Fibroblast of upper back skin (primary cell): ENCODE measurements around the gene PLCG2.
A peak's percentile ranks its signal among the peaks of the same experiment; 100 is the strongest.
"Not testable (repeated sequence)": the region's sequence is repeated elsewhere in the genome, so short reads cannot be mapped to it uniquely, and the experiment has no call there.

ENCODE experiments used
- DNase-seq: peaks from one replicate; pipeline ENCODE4 v3.0.0-alpha.2; 2013

PLCG2 gene

DNA sequence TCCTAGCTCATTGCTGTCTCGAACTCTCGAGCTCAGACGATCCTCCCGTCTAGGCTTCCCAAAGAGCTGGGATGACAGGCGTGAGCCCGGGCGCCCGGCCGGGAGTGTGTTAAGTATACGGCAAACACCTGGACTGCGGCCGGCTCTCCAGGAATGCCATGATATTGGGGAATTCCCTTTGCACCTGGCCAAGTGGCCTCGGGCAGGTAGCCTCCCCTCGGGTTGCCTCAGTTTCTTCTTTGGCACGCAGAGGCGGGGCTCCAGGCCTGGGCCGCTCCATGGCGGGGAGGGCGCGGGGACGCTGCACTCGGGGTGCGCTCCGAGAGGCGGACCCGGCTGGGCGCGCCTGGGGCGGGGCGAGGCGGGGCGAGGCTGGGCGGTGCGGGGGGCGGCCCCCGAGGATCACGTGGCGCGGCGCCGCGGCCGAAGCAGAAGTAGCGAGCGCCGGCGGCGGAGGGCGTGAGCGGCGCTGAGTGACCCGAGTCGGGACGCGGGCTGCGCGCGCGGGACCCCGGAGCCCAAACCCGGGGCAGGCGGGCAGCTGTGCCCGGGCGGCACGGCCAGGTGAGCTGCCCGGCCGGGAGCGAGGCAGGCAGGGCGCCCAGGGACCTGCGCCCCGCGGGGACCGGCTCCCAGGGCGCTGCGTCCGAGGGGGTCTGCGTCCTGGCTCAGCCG lies at the start of gene PLCG2:
Gene PLCG2, plus strand, starts transcription at position 431 of the 675 bp plus-strand sequence. CDS start 6,699 bp downstream, outside the sequence.
- DNase-seq, result peak; percentile 16

DNA sequence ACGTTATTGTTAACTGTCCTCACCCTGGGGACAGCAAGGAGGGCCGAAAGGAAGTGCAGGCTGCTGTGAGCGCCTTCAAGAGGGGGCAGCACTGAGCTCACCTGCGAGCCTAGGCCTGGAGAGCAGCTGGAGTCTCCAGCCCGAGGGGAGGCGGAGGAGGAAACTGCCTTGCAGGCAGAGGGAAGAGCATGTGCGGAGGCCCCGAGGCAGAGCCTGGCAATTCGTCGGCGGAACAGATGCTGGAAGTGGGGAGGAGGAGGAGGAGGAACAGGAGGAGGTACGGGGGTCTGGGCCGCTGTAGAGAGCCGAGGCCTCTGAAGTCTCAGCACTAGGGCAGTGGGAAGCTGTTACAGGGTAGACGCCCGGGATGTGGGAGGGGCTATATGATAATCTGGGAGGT lies 49.6 kb upstream of the PLCG2 start:
- DNase-seq, result no peak

DNA sequence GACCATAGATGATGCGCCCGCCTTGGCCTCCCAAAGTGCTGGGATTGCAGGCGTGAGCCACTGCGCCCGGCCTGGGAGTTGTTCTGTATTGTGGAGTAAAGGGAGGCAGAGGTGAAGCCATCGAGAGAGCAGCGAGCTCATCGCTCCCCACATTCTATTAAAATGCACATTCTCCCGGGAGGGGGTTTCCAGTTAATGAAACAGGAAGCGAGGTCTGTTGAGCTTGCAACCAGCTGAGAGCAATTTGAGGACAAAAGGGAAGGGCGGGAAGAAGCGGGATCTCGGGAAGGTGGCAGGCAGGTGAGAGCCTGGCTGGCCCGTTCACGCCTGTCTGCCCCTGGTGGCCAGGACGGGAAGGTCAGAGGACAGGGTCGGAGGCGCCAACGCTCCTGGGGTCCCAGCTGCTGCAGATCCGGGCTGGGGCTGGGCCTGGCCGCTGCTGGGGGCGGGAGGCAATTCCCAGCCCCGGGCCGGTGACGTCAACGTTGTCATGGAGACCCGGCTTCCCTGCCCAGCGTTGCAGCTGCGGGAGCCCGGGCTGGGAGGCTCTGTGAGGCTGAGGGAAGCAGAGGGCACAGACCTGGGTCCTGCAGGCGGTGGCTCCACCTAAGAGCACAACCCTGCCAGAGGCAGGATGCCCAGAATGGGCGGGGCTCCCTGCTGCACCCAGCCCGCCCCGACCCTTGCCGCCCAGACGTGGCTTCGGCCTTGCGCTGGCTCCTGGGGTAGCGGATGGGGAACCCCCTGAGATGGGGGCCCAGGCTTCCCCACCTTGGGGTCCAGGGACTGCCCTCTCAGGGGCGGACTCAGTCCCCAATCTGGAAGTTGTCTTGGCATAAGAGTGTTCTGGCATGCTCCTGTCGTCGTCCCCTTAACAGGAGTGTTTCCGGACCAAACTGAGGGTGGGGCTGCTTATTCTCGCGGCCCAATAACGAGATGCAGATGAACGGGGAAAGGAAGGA lies 48.7 kb upstream of the PLCG2 start:
- DNase-seq, result peak; percentile 79

DNA sequence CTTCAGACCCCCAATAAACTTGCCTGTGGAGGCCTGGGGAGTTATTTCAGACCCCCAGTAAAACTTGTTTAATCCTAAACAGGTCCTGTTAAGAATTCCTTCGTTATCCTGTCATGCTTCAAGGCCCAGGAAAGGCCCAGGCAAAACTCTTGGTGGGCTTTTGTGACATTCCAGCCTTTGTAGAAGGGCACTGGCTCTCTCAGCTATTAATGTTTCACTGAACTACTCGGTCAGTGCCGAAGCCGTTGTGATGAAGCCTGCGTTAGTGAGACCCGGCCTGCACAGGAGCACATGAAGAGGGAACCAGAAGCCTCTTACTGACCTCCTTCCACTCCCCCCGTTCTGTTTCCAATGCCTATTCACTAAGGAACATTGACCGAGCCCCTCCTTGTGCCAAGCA lies 47.4 kb upstream of the PLCG2 start:
- DNase-seq, result no peak

DNA sequence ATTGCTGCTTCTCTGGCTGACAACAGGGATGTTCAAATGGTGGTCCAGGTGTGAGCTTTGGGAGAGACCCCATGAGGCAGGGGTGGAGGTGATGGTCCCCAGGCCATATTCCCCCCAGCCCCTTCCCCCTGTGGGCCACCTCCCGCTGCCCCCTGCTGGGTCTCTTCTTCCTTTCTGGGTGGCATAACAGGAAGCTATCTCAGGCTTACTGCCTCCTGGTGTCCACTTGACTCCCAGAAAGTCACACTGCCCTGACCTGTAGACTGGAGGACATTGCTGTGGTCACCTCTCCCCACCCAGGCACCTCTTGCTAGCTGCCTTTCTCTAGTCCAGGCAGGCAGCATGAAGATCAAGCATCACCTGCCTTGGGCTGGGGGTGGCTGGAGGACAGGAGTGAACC lies 46.4 kb upstream of the PLCG2 start:
- DNase-seq, result no peak

DNA sequence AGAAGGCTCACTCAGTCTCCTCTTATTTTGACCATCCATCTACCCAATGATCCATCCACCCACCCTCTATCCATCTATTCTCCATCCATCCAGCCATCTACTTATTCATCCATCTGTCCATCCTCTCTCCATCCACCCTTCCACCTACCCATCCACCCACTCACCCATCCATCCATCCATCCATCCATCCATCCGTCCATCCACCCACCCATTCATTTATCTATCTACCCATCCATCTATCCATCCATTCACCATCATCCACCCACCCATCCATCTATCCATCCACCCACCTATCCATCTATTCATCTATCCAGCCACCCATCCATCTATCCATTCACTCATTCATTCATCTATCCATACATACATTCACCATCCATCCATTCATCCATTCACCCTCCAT lies 45.8 kb upstream of the PLCG2 start:
- DNase-seq, result no peak

DNA sequence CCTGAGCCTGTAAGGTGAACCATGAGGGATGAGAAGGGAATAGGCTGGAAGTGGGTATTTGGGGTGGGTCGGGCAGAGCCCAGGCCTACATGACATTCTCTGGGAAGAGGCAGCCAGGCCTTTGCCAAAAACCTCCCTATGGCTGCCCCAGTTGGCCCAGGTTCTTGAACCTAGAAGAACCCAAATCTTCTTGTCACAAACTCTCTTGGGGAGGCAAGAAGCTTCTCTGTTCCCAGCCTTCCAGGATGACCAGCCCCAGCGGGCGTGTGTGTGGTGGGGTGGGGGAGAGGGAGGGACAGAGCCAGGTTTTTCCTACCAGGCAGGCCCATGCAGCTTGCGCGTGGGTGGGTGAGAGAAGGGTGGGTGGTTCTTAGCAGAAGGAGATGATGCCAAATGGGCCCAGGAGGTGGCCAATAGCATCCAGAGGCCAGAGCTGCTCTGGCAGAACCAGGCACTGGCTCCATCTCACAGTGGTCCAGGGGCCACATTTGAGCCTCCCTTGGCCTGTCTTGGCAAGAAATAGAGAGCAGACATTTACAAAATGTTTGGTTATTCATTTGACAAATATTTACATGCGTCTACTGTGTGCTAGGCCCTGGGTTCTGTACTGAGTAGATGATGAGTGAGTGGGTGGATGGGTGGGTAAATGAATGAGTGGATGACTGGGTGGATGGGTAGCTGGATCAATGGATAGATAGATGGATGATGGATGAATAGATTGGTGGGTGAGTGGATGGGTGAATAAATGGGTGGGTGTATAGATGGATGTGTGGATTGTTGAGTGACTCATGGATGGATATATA lies 44.3 kb upstream of the PLCG2 start:
- no peak for DNase-seq

DNA sequence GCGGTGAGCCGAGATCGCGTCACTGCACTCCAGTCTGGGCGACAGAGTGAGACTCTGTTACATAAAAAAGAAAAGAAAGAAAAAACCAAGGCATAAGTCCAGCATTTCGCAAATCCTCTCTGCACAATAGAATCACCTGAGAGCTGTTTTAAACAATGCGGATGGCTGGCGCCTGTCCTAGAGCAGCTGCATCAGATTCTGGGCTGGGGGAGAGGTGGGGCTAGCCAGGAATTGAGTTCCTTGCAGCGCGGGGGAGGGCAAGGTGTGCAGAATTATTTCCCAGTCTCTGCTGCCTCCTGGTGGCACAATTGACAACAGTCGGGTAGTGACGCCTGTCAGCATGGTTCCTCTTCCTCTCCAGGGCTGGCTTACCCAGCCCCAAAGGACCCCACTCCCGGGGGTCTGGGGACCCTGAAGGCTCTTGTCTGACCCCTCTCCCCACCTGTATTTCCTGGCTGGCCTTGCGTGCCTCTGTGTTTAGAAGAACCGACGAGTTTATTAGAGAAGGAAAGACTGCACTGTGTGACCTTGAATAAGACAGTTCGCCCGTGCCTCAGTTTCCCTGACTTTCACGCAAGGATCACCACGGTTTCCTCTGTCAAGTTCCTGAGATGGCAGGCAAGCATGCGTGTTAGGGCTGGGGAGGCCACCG lies 41.1 kb upstream of the PLCG2 start:
- DNase-seq, result peak; percentile 76

DNA sequence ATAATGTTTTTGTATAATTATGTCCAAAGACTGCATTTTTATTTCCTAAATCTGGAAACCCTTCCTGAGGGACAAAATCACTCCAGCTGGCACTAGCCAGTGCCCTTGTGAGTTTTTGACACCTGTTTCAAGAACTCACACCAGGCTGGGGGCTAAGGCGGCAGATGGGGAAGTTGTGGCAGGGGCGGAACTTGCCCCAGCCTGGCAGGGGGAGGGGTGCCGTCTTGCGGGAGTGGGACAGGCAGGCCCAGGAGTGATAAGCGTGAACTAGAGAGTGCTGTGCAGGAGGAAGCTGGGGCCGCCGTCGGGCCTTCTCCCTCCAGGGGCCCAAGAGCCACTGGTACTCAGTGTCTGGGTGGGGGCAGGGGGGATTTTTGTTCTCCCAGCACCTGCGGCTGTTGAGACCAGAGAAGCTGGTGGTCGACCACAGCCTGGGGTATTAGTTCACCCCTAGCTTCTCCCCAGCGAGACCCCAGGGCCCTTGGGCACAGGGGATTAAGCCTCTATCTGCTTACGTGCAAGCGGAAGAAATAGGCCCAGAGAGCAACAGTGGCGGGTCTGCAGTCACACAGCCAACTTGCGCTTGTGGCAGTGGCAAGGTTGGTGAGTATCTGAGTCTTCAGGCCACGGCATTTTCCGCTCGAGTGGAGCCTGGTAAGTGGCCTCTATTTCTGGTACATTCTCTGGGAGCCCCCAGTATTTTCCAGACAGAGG lies 40.2 kb upstream of the PLCG2 start:
- DNase-seq, result no peak

DNA sequence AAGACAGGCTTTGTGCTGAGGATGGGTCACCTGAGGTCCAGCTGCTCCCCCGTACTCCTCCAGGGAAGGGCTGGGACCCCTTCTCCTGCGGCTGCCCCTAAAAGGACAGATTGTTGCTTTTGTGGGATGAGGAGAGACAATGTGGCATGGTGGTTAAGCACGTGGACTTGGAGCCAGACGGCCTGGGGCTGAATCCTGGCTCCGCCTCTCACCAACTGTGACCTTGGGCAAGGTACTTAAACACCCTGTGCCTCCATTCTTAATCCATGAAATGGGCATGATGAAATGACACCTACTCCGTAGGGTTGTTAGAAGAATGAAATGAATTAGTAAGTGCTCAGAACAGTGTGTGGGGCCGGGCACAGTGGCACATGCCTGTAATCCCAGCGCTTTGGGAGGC lies 39.6 kb upstream of the PLCG2 start:
- no peak for DNase-seq

DNA sequence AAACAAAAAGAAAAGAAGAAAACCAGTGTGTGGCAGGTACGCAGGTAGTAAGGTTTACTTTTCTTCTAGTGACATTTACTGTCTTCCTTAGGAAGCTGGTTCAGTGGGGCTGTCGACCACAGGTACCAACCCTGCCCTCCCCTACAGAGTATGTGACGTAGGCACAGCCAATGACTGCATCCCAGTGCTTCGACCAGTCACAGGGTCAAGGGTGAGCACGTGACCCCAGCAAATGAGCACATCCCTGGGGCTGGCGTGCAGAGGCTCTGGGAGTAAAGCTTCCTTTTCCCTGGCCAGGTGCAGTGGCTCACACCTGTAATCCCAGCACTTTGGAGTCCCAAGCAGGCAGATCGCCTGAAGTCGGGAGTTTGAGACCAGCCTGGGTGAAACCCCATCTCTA lies 38.9 kb upstream of the PLCG2 start:
- DNase-seq, result no peak

DNA sequence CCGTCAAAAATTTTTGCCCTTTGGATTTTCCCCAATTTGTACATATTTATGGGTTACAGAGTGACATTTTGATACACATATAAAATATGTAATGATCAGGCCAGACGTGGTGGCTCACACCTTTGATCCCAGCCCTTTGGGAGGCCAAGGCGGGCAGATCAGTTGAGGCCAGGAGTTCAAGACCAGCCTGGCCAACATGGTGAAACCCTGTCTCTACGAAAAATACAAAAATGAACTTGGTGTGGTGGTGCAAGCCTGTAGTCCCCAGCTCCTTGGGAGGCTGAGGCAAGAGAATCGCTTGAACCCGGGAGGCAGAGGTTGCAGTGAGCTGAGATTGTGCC lies 37.7 kb upstream of the PLCG2 start:
- not testable (repeated sequence) for DNase-seq

DNA sequence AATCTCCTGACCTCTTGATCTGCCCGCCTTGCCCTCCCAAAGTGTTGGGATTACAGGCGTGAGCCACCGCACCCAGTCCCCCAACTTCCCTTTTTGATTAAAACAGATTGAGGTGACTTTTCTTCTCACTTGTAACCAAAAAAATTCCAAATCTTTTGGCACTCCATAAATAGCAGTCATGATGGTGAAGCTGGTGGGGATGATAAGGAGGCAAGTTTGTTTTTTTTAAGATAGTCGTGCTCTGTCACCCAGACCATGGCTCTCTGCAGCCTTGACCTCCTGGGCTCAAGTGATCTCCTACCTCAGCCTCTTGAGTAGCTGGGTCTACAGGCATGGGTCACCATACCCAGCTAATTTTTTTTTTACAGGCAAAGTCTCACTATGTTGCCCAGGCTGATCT lies 34.7 kb upstream of the PLCG2 start:
- DNase-seq, result no peak

DNA sequence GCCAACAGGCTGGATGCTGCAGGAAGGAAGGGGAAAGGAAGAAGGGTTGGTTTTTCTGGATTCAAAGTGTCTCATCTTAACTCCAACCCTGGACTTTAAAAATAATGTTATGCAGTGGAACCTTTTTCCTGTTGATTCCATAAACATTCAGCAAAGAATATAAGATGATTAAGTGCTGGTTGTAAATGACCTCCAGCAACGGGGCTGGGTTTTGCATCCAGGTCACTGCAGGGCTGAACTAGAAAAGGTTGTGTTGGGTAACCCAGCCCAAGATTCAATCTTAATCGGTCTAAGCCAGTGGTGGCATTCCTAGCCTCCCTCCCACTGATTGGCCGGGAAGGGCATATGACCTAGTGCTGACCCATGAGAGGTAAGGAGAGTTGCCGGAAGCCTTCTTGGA lies 34.2 kb upstream of the PLCG2 start:
- no peak for DNase-seq

DNA sequence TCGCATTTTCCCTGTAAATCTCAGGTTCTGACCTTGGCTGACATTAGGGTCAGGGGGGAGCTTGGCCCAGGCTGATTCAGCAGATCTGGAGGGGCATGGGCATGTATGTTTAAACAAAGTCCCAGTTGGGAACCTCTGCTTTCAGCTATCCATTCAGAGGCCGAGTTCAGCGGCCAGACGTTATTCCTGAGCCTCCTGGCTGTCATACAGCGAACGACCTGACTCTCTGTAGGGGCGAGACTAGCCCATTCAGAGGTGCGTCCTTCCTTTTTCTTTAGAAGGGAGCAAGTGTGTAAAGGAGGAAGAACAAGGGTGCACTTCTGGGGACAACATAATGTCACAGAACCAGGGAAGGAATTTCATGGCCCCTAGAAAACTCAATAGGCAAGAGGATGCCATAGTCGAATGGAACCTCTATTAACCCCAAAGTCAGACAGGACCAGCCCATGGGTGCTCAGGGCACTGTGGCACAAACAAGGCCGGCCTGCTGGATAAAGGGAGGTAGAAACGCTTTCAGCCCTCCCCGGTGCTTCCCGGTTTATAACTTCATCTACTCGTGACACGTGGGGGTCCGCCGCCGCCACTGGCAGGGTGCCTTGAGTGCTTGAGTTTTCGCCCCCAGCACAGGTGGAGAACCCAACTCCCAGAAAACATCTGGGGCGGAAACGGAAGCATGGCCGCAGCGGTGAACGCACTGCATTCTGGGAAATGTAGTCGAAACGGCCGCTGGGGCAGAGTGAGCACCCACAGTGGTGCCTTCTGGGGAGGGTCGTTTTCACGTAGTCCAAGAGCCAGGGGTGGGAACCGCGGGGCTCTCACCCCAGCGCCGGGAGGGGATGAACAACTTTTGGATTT lies 33.2 kb upstream of the PLCG2 start:
- DNase-seq, result peak; percentile 57

DNA sequence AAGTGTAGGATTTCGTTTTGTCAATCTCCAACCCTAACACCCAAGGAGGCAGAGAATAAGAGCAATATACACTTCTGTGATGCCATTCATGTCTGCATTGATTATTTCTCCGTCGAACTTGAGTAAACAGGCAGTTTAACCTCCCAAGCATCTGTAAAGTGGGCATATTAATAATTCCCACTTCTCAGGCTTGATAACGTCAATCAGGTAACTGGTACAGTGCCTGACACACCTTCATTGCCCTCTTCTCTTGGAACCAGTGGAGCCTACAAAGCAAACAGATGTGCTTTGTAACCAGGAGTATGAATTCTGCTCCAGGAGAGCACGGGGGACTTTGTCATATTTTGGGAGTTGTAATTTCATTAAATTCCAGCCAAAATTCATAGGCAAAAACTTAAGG lies 32.5 kb upstream of the PLCG2 start:
- no peak for DNase-seq

DNA sequence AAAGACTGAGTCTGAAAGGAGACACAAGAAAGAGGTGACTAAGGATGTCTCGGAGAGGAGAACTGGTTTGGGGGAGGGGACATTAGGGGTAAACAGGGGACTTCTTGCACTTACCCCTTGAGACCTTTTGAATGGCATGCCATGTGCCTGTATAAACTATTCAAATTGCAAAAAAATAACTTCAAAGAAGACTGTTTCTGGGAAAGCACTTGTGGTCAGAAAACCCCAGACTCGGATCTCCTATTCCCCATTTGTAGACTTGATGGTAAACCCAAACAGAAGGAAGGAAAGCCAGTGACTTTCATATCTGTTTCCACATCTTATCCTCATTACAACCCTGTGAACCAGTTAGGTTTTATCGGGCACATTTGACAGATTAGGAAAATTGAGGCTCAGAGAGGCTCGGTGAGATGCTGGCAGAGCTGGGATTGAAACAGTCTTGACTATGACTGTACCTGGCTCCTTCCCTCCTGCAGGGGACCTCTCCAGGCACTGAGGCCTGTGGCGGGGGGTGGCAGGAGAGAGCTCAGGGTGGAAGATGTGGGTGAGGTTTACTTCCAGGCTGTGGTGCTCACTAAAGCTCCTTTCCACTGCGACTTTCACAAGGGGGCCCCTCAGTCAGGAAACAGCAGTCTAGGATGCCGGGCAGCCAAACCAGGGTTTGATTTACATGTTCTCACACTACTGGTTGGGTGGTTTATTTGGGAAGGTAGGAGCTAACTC lies 30.5 kb upstream of the PLCG2 start:
- no peak for DNase-seq

DNA sequence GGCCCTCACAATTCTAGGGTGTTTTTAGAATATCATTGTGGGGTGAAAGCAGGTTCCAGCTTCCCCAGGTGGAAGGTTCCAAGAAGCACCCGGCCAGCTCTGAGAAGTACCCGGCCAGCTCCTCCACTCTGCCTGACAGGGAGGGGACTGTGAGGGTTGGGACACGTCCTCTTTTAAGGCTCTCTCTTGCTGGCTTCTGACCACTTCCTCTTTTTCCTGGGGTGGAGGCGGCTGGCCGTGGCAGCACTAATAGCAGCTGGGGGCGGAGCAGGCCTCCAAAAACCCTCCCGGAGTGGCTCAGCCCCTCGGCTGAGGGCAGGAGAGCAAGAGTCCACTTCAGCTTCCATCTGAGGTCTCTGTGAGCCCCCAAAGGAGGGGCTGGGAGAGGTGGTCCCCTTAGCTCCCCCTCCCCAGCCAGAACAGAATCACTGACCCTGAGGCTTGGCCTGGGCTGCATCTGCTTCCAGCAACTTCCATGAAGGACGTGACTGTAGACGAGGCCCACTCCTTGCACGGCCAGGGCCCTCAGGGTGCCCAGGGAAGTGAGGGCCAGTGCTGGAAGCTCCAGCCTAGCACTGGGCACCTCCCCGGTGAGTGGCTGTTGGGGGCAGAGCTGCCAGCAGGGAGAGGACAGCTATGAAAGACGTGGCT lies 26.7 kb upstream of the PLCG2 start:
- peak; percentile 11 for DNase-seq

DNA sequence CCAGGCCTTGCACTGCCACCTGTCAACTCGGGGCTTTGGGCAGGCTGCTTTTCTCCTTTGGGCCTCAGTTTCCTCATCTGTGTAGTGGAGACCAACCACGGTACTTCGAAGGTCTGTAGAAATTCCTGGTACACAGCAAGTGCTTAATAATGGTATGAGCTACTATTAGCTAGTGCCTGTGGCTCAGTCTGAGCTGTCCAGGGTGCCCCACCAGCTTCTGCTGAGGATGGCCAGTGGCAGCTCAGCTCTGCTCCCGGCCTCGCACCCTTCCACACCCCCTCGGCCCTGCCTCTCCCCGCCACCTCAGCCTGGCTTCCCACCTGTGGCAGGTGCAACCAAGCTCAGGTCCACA lies 26.2 kb upstream of the PLCG2 start:
- no peak for DNase-seq

DNA sequence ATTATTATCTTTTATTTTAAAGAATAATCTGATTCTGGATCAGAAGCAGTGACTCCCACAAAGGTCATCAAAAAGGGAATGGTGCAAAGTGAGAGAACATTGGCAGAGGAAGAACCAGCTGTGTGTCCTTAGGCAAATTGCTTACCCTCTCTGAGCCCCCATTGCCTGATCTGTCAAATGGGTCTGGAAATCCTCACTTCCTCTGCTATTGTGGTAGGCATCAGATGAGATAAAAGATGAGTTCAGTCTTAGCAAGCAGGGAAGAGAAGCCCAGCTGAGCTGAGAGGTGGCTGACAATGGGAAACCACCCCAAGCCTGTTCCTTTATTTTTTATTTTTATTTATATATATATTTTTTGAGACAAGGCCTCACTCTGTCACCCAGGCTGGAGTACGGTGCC lies 24.2 kb upstream of the PLCG2 start:
- DNase-seq, result no peak
